ENCODE measurements around the gene BICD2. TPM values are rescaled to one million over a fixed set of nuclear protein-coding genes. Genes with fewer than 3 reads are reported as not detected.

Gene BICD2
- total and polyA plus RNA-seq, 10 of the 15 experiments (the other 5 are each of a cell fraction or from before 2014, with no cell fraction given): 5.3 to 25.5 (median 14.4) TPM

DNA sequence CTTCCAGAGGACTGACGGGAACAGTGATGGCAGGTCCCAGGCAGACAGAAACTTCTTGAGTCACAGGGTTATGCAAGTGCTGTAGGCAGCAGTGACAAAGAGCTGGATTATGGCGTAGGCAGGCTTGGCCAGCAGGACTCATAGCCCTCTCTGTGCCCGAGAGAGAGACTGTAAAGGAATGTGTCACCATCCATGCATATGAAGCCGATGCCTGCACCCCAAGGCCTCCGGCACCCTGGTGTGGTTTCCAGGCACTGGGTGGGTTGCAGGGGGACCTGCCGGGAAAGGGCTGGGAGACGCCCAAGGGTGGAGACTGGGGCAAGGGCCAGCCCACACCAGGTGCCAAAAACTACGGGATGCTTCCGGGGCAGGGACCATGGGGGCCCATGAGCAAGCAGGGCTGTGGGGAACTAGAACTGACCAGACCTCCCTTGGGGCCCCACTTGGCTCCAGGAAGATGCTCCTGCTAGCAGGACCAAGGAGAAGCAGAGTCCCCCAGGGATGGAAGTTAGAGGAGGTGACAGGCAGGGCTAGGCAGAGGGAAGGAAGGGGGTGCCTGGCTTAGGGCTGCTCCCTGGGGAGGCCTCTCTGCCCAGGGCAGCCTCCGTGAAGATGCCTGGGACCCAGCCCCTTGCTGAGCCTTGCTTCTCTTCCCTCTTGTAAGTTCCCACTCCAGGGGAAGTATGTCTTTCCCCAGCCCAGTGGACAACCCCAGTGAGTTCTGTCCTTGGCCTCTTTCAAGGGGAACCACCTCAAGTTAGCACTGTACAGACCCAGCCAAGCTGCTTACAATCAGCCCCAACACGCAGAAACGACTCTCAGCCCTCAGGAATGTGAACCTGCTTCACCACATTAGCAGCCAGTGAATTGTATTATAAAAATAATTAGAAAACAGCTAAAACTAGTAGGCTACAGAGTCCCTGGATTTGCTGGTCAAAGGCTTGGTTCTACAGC lies 84.2 kb downstream of the BICD2 start:
- no peaks in the 10 kb centered on the region for H3K36me3 ChIP-seq (ENCODE audit: control insufficient read depth in 2 of 2, insufficient read depth in 2 of 2, low read length in 1 of 2)
- intact Hi-C loops (cut with micrococcal nuclease; ENCODE audit: unreplicated experiment) (no loop called here), in situ Hi-C loops (cut with MboI) (no loop called here)
- ChIA-PET POLR2A (no interaction called here), SMC1A (ENCODE audit: uncharacterized antibody, unreplicated experiment) (no interaction called here), CTCF (no interaction called here), RAD21 (ENCODE audit: unreplicated experiment) (no interaction called here)
- H3K27ac ChIP-seq (ENCODE audit: control insufficient read depth, insufficient read depth): no peak overlapping the region
- no peak overlapping the region for H3K4me2 ChIP-seq (ENCODE audit: control insufficient read depth, insufficient read depth)
- H4K20me1 ChIP-seq (ENCODE audit: control insufficient read depth, insufficient read depth): no peaks in the 10 kb centered on the region
- TF ChIP-seq ZNF592 (IDR thresholded peaks at IDR 0.05) (no peak), EGR1 (IDR thresholded peaks at IDR 0.05; ENCODE audit: borderline replicate concordance in 1 of 2, low read depth in 2 of 2, low read length in 2 of 2) (no peak), RAD21 (IDR thresholded peaks at IDR 0.05; ENCODE audit: insufficient read depth, low read depth, low read length) (no peak), SMAD5 (IDR thresholded peaks at IDR 0.05; ENCODE audit: low read depth) (no peak), ZBTB33 (IDR thresholded peaks at IDR 0.05) (no peak)
- TF ChIP-seq, protein P1, sequence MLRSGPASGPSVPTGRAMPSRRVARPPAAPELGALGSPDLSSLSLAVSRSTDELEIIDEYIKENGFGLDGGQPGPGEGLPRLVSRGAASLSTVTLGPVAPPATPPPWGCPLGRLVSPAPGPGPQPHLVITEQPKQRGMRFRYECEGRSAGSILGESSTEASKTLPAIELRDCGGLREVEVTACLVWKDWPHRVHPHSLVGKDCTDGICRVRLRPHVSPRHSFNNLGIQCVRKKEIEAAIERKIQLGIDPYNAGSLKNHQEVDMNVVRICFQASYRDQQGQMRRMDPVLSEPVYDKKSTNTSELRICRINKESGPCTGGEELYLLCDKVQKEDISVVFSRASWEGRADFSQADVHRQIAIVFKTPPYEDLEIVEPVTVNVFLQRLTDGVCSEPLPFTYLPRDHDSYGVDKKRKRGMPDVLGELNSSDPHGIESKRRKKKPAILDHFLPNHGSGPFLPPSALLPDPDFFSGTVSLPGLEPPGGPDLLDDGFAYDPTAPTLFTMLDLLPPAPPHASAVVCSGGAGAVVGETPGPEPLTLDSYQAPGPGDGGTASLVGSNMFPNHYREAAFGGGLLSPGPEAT (IDR thresholded peaks at IDR 0.05; ENCODE audit: low read depth): no peak
- TF ChIP-seq, protein P2, sequence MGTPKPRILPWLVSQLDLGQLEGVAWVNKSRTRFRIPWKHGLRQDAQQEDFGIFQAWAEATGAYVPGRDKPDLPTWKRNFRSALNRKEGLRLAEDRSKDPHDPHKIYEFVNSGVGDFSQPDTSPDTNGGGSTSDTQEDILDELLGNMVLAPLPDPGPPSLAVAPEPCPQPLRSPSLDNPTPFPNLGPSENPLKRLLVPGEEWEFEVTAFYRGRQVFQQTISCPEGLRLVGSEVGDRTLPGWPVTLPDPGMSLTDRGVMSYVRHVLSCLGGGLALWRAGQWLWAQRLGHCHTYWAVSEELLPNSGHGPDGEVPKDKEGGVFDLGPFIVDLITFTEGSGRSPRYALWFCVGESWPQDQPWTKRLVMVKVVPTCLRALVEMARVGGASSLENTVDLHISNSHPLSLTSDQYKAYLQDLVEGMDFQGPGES (IDR thresholded peaks at IDR 0.05): no peak
- no peaks in the 10 kb centered on the region for H3K79me2 ChIP-seq (ENCODE audit: control insufficient read depth, insufficient read depth, low read length)
- no peaks in the 10 kb centered on the region for H3K27me3 ChIP-seq (replicated peaks in 1 of 2; ENCODE audit: control insufficient read depth in 2 of 2, insufficient read depth in 2 of 2, low read length in 1 of 2)
- no peak overlapping the region for H3K9ac ChIP-seq (ENCODE audit: control insufficient read depth, insufficient read depth, low read length)
- ATAC-seq (no peak), DNase-seq (ENCODE audit: low read depth, low spot score) (no peak), FAIRE-seq (no peak)
- H2AFZ ChIP-seq (ENCODE audit: control insufficient read depth, low read depth, low read length): no peak overlapping the region
- BruUV-seq (replicated peaks): no TSS peak
- 0 out of 2 replicates have a peak, but pooled peaks cover 4% of the 10 kb centered on the region for H3K4me1 ChIP-seq (ENCODE audit: control insufficient read depth, insufficient read depth, low read length)
- H3K9me3 ChIP-seq (replicated peaks; ENCODE audit: control insufficient read depth, insufficient read depth, low read length): no peaks in the 10 kb centered on the region
- H3K4me3 ChIP-seq: no peak overlapping the region
- 64% methylated on average over 12 of the region's 12 CpGs for WGBS (ENCODE audit: insufficient coverage, insufficient replicate concordance, low lambda C conversion rate, missing lambda C conversion rate)
